Immature natural killer cell (primary cell): ENCODE data around the gene ACP3. TPM values are rescaled to one million over a fixed set of nuclear protein-coding genes. Genes with fewer than 3 reads are reported as not detected.
A peak's percentile ranks its signal among the peaks of the same experiment; 100 is the strongest.

Source experiments
- DNase-seq, 3 donors: peaks; one replicate each; pipeline ENCODE4 v3.0.0; 2022; ENCODE audit warnings: mixed read lengths in 1 of 3
- H3K27ac Mint-ChIP-seq, 6 donors: one replicate each; pipeline ENCODE4 v1.8.0; 2020; ENCODE audit warnings: mixed read lengths in 6 of 6, mild to moderate bottlenecking in 5 of 6, inconsistent platforms in 4 of 6, moderate library complexity in 3 of 6
- H3K27me3 Mint-ChIP-seq, 3 donors: one replicate each; pipeline ENCODE4 v1.8.0; 2020 to 2021; ENCODE audit warnings: low read depth in 3 of 3, mild to moderate bottlenecking in 3 of 3, mixed read lengths in 3 of 3, moderate library complexity in 3 of 3, inconsistent platforms in 1 of 3
- H3K36me3 Mint-ChIP-seq, 3 donors: one replicate each; pipeline ENCODE4 v1.8.0; 2020; ENCODE audit warnings: mixed read lengths in 3 of 3, inconsistent platforms in 2 of 3, mild to moderate bottlenecking in 2 of 3
- H3K4me1 Mint-ChIP-seq, 2 donors: one replicate each; pipeline ENCODE4 v1.8.0; 2020; ENCODE audit warnings: inconsistent platforms in 2 of 2, mild to moderate bottlenecking in 2 of 2, mixed read lengths in 2 of 2, moderate library complexity in 1 of 2
- H3K4me3 Mint-ChIP-seq, 5 donors: one replicate each; pipeline ENCODE4 v1.8.0; 2020; ENCODE audit warnings: mild to moderate bottlenecking in 5 of 5, mixed read lengths in 5 of 5, inconsistent platforms in 3 of 5, moderate library complexity in 3 of 5
- H3K9me3 Mint-ChIP-seq, 6 donors: one replicate each; pipeline ENCODE4 v1.8.0; 2020; ENCODE audit warnings: mild to moderate bottlenecking in 6 of 6, mixed read lengths in 6 of 6, inconsistent platforms in 4 of 6, moderate library complexity in 3 of 6
- polyA plus RNA-seq, 3 donors: library from polyadenylated mRNA; unstranded; fragments of 300-500 nt; fragmentation: Illumina TruSeq; gene quantifications; one replicate each; pipeline ENCODE4 v1.2.3, GENCODE V29; 2021

Gene ACP3
- polyA plus RNA-seq, 3 donors from 2014 or later: 0.26 to 4.8 (median 1.4) TPM

- H3K36me3 Mint-ChIP-seq: no peaks in the 10 kb centered on the region
- H3K9me3 Mint-ChIP-seq: no peaks in the 10 kb centered on the region
- no peak overlapping the region for H3K4me3 Mint-ChIP-seq
- H3K27ac Mint-ChIP-seq: no peak overlapping the region
- H3K4me1 Mint-ChIP-seq: no peaks in the 10 kb centered on the region
- DNase-seq: no peak
- peaks cover 2 to 9% (median 3%) of the 10 kb centered on the region in 3 donors for H3K27me3 Mint-ChIP-seq
Measured at GRCh38 chr3:132332082-132332481, 14.9 kb downstream of the ACP3 start.

DNA sequence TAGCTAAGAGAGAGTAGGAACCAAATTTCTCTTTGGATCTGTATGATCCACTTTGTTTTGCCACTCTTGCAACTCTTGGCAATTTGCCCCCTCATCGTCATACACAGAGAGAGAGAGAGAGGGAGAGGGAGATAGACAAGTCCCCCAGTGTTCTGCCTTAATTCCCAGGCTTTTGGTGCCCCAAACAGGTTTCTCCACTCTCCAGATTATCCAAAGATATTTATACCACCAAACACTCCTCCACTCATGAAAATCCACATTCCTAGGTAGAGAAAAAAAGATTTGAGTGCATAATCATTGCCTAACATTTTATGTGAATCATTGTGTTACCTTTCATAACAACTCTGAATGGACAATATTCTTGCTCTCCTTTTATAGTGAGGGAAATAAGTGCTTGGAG is 15.3 kb downstream of the ACP3 start:
- H3K4me1 Mint-ChIP-seq: no peaks in the 10 kb centered on the region
- no peaks in the 10 kb centered on the region for H3K36me3 Mint-ChIP-seq
- no peak overlapping the region for H3K27ac Mint-ChIP-seq
- no peak for DNase-seq
- H3K4me3 Mint-ChIP-seq: no peak overlapping the region
- H3K9me3 Mint-ChIP-seq: no peaks in the 10 kb centered on the region
- H3K27me3 Mint-ChIP-seq: peaks cover 2 to 9% (median 3%) of the 10 kb centered on the region in 3 donors

- Mint-ChIP-seq H3K36me3 (no peaks in the 10 kb centered on the region), H3K9me3 (no peaks in the 10 kb centered on the region), H3K4me1 (no peaks in the 10 kb centered on the region), H3K4me3 (no peak overlapping the region), H3K27me3 (peaks cover 2 to 6% (median 4%) of the 10 kb centered on the region in 3 donors), H3K27ac (no peak overlapping the region)
- no peak for DNase-seq
Measured at GRCh38 chr3:132341746-132342145, 24.5 kb downstream of the ACP3 start.

GRCh38 chr3:132342183-132342582 is 25.0 kb downstream of the ACP3 start:
- Mint-ChIP-seq H3K36me3 (no peaks in the 10 kb centered on the region), H3K4me1 (no peaks in the 10 kb centered on the region), H3K4me3 (no peak overlapping the region), H3K9me3 (no peaks in the 10 kb centered on the region), H3K27ac (no peak overlapping the region), H3K27me3 (peaks cover 2 to 6% (median 4%) of the 10 kb centered on the region in 3 donors)
- DNase-seq: no peak

DNA sequence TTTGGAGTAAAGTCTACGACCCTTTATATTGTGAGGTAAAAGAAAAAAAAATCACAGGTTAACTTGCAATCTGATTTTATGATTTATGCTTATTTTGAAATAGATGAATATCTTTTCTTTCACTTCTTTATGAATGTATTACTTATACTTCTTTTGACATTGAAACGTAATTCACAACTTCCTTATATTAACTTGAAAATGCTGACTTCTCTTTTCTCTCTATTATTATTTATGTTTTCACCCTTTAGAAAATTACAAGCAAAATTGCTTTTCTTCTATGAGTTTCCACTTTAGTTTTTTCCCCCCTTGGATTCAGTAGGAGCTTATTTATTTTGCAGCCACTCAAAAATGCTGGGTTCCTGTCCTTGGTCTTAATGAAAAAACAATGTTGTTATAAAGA is 25.4 kb downstream of the ACP3 start:
- Mint-ChIP-seq H3K27me3 (peaks cover 2 to 6% (median 4%) of the 10 kb centered on the region in 3 donors), H3K36me3 (no peaks in the 10 kb centered on the region), H3K9me3 (no peaks in the 10 kb centered on the region), H3K27ac (no peak overlapping the region), H3K4me3 (no peak overlapping the region), H3K4me1 (no peaks in the 10 kb centered on the region)
- no peak for DNase-seq

DNA sequence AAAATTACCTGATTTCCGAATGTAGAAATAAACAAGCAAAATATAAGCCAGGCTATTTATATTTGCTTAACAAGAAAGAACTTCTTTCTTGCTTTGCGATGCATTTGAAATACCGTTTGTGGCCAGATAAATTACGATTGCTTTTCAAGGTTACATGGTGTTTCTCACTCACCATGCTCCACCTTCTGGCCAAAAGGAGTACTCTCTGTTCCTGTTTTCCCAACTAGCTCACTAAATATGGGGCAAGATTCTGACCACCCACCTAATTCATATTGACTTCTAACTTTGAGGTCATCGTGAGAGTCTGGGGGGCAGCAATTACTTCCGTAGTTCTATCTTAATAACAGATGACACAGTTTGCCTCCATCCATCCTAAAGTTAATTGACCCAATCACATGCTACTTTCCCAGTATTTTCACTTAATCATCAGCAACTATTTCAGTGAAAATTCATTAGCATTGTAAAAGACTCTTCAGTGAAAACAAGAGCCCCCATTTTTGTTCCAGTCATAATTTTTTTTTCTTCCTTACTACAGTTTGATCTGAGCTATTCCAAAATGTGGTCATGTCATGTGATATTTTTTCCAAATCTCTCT is 25.9 kb downstream of the ACP3 start:
- H3K27me3 Mint-ChIP-seq: peaks cover 2 to 6% (median 4%) of the 10 kb centered on the region in 3 donors
- DNase-seq: peak; percentile 7 to 17 (median 15)
- no peaks in the 10 kb centered on the region for H3K9me3 Mint-ChIP-seq
- H3K4me1 Mint-ChIP-seq: no peaks in the 10 kb centered on the region
- H3K36me3 Mint-ChIP-seq: no peaks in the 10 kb centered on the region
- H3K27ac Mint-ChIP-seq: no peak overlapping the region
- no peak overlapping the region for H3K4me3 Mint-ChIP-seq

DNA sequence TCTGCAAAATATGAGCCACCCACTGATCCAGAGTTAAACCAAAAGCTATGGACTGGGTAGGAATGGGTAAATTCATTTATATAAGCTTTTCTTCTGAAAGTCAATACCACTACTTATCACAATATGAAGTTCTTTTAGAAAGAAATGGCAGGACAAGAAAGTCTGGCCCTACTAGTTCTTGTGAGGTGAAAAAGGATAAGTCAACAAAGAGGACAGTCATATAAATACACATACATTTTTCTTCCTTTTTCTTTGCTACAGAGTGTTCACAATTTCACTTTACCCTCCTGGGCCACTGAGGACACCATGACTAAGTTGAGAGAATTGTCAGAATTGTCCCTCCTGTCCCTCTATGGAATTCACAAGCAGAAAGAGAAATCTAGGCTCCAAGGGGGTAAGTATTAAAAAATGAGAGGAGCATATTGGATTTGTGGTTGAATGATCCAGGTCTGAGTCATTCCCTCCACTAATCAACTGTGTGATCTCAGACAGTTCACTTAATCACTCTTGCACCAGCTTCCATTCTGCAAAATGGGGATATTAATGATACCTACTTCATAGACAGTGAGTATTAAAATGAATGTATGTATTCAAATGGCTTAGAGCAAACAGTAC is 27.6 kb downstream of the ACP3 start:
- Mint-ChIP-seq H3K36me3 (no peaks in the 10 kb centered on the region), H3K27ac (no peak overlapping the region), H3K4me1 (no peaks in the 10 kb centered on the region), H3K9me3 (no peaks in the 10 kb centered on the region), H3K4me3 (no peak overlapping the region), H3K27me3 (peaks cover 0 to 6% (median 4%) of the 10 kb centered on the region in 3 donors)
- no peak for DNase-seq

GRCh38 chr3:132346841-132347736 is 29.9 kb downstream of the ACP3 start:
- Mint-ChIP-seq H3K36me3 (no peaks in the 10 kb centered on the region), H3K9me3 (no peaks in the 10 kb centered on the region), H3K27ac (no peak overlapping the region), H3K4me1 (no peaks in the 10 kb centered on the region), H3K27me3 (peaks cover 0 to 4% (median 4%) of the 10 kb centered on the region in 3 donors), H3K4me3 (no peak overlapping the region)
- no peak for DNase-seq

DNA sequence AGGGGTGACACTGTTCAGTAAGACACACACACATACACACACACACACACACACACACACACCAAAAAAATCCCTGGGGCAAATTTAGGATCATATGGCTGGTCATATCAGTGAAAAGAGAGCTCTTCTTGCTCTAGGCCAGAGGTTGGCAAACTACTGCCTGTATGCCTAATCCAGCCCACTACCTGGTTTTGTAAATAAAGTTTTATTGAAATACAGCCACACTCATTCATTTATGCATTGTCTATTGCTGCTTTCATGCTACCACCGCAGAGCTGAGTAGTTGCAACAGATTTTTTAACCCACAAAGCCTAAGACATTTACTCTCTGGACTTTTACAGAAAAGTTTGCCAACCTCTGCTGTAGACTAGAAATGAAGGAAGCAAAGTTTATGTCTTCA is 30.6 kb downstream of the ACP3 start:
- no peaks in the 10 kb centered on the region for H3K9me3 Mint-ChIP-seq

GRCh38 chr3:132348531-132348930 is 31.3 kb downstream of the ACP3 start:
- Mint-ChIP-seq H3K27me3 (peaks cover 0 to 4% (median 2%) of the 10 kb centered on the region in 3 donors), H3K4me3 (no peak overlapping the region), H3K27ac (no peak overlapping the region), H3K4me1 (no peaks in the 10 kb centered on the region), H3K36me3 (no peaks in the 10 kb centered on the region), H3K9me3 (no peaks in the 10 kb centered on the region)
- no peak for DNase-seq

More for the DNA sequence above, 30.6 kb downstream of the ACP3 start:
- Mint-ChIP-seq H3K36me3 (no peaks in the 10 kb centered on the region), H3K4me1 (no peaks in the 10 kb centered on the region), H3K27ac (no peak overlapping the region), H3K4me3 (no peak overlapping the region), H3K27me3 (peaks cover 0 to 4% (median 4%) of the 10 kb centered on the region in 3 donors)
- no peak for DNase-seq

GRCh38 chr3:132350814-132351213 is 33.6 kb downstream of the ACP3 start:
- H3K4me1 Mint-ChIP-seq: no peaks in the 10 kb centered on the region
- H3K27me3 Mint-ChIP-seq: no peaks in the 10 kb centered on the region
- H3K9me3 Mint-ChIP-seq: no peaks in the 10 kb centered on the region

GRCh38 chr3:132351222-132351806 is 34.1 kb downstream of the ACP3 start:
- peaks cover 0 to under 1% (median 0%) of the 10 kb centered on the region in 3 donors for H3K27me3 Mint-ChIP-seq
- H3K4me3 Mint-ChIP-seq: no peak overlapping the region
- H3K36me3 Mint-ChIP-seq: no peaks in the 10 kb centered on the region
- DNase-seq: no peak
- H3K4me1 Mint-ChIP-seq: no peaks in the 10 kb centered on the region
- no peak overlapping the region for H3K27ac Mint-ChIP-seq
- no peaks in the 10 kb centered on the region for H3K9me3 Mint-ChIP-seq

More at GRCh38 chr3:132350814-132351213, 33.6 kb downstream of the ACP3 start:
- no peak for DNase-seq
- no peaks in the 10 kb centered on the region for H3K36me3 Mint-ChIP-seq
- H3K27ac Mint-ChIP-seq: no peak overlapping the region
- no peak overlapping the region for H3K4me3 Mint-ChIP-seq

DNA sequence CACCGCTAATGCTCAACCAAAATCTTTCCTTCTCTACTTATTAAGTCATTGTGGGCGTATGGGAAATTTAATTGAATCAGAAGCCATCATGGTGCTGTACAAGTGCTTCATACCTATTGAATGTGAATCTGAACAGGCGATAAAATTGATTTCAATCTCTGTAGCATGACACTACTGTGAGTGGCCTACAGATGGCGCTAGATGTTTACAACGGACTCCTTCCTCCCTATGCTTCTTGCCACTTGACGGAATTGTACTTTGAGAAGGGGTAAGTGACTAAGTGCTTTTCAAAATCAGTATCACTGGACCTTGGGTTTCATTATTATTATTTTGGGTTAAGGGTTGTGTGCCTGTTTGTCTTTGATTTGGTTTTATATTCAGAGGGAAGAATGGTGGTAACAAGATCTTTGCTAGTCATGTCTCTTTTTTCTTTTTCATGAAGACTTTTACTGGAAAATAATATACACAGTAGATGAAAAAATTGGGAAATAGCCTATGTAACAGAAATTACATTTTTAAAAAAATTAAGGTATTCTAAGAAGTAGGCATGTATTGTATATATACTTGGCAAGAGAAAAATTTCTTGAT is 35.4 kb downstream of the ACP3 start:
- Mint-ChIP-seq H3K9me3 (no peaks in the 10 kb centered on the region), H3K4me1 (no peaks in the 10 kb centered on the region), H3K4me3 (no peak overlapping the region), H3K27ac (no peak overlapping the region), H3K27me3 (peaks cover 0 to 2% (median 0%) of the 10 kb centered on the region in 3 donors), H3K36me3 (no peaks in the 10 kb centered on the region)
- DNase-seq: peak; percentile 28 to 52 (median 40)
